ENCODE data around the gene TLR6. TPM values are rescaled to one million over a fixed set of nuclear protein-coding genes. Genes with fewer than 3 reads are reported as not detected.

TLR6 gene
- total RNA-seq, 1 donor from 2014 or later: not detected

DNA sequence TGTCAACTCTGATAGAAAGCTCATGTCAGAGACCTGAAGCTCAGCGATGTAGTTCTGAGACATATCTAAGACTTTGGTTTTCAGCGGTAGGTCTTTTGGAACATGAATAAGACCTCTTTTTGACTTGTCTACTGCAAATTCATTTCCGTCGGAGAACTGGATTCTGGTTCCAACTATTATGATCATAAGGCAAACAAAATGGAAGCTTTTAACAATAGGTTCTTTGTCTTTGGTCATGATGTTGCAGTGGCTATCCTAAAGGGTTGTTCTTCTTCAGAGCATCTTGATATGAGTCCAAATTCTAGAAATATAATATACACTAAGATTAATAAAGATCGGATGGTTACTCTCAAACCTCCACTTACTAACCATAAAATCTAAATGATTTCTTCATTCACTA, 27.4 kb downstream of the TLR6 start:
- Mint-ChIP-seq H3K9me3 (ENCODE audit: unreplicated experiment) (no peaks in the 10 kb centered on the region), H3K27me3 (ENCODE audit: unreplicated experiment) (no peaks in the 10 kb centered on the region), H3K27ac (ENCODE audit: unreplicated experiment) (no peak overlapping the region), H3K4me3 (ENCODE audit: unreplicated experiment) (no peak overlapping the region), H3K36me3 (ENCODE audit: unreplicated experiment) (no peaks in the 10 kb centered on the region), H3K4me1 (ENCODE audit: low read depth, unreplicated experiment) (no peaks in the 10 kb centered on the region)
- TF ChIP-seq, protein P1, sequence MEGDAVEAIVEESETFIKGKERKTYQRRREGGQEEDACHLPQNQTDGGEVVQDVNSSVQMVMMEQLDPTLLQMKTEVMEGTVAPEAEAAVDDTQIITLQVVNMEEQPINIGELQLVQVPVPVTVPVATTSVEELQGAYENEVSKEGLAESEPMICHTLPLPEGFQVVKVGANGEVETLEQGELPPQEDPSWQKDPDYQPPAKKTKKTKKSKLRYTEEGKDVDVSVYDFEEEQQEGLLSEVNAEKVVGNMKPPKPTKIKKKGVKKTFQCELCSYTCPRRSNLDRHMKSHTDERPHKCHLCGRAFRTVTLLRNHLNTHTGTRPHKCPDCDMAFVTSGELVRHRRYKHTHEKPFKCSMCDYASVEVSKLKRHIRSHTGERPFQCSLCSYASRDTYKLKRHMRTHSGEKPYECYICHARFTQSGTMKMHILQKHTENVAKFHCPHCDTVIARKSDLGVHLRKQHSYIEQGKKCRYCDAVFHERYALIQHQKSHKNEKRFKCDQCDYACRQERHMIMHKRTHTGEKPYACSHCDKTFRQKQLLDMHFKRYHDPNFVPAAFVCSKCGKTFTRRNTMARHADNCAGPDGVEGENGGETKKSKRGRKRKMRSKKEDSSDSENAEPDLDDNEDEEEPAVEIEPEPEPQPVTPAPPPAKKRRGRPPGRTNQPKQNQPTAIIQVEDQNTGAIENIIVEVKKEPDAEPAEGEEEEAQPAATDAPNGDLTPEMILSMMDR (IDR thresholded peaks at IDR 0.05; ENCODE audit: partially characterized antibody, unreplicated experiment): no peak
- DNase-seq: no peak

DNA sequence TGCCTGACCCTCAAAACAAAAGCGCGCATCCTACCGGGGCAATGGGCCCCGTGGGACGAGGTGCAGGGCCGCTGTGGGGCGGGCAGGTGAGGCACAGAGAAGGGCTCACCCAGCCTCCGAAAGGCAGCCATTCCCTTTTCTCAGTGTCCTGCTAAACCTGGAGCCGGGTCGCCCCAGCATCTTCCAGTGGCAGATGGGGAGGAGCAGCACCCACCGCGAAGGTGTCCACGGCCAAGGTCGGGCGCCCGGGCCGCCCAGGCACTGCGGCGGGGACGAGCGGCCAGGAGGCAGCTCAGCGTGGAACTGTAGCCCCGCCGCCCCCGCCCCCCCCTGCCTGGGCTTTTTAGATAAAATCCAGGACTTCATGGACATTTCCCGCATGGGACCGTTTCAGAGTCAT, 32.9 kb downstream of the TLR6 start:
- Mint-ChIP-seq H3K9me3 (ENCODE audit: unreplicated experiment) (no peaks in the 10 kb centered on the region), H3K27me3 (ENCODE audit: unreplicated experiment) (no peaks in the 10 kb centered on the region), H3K4me1 (ENCODE audit: low read depth, unreplicated experiment) (no peaks in the 10 kb centered on the region)

DNA sequence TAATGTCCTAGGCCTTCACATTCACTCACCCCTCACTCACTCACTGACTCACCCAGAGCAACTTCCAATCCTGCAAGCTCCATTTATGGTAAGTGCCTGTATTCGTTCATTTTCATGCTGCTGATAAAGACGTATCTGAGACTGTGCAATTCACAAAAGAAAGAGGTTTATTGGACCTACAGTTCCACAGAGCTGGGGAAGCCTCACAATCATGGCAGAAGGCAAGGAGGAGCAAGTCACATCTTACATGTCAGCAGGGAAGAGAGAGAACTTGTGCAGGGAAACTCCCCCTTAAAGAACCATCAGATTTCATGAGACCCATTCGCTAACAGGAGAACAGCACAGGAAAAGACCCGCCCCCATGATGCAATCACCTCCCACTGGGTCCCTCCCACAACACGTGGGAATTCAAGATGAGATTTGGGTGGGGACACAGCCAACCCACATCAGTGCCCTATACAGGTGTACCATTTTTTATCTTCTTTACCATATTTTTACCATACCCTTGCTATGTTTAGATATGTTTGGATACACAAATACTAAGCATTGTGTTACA, 33.8 kb downstream of the TLR6 start:
- Mint-ChIP-seq H3K4me3 (ENCODE audit: unreplicated experiment) (no peak overlapping the region), H3K27me3 (ENCODE audit: unreplicated experiment) (no peaks in the 10 kb centered on the region), H3K36me3 (ENCODE audit: unreplicated experiment) (peaks cover 4% of the 10 kb centered on the region), H3K9me3 (ENCODE audit: unreplicated experiment) (no peaks in the 10 kb centered on the region), H3K27ac (ENCODE audit: unreplicated experiment) (no peak overlapping the region), H3K4me1 (ENCODE audit: low read depth, unreplicated experiment) (no peaks in the 10 kb centered on the region)
- TF ChIP-seq, protein P1 (IDR thresholded peaks at IDR 0.05; ENCODE audit: partially characterized antibody, unreplicated experiment): no peak
- DNase-seq: no peak

More for the DNA sequence above, 32.9 kb downstream of the TLR6 start:
- DNase-seq: no peak
- TF ChIP-seq, protein P1 (IDR thresholded peaks at IDR 0.05; ENCODE audit: partially characterized antibody, unreplicated experiment): no peak
- Mint-ChIP-seq H3K36me3 (ENCODE audit: unreplicated experiment) (peaks cover 4% of the 10 kb centered on the region), H3K27ac (ENCODE audit: unreplicated experiment) (no peak overlapping the region), H3K4me3 (ENCODE audit: unreplicated experiment) (no peak overlapping the region)

DNA sequence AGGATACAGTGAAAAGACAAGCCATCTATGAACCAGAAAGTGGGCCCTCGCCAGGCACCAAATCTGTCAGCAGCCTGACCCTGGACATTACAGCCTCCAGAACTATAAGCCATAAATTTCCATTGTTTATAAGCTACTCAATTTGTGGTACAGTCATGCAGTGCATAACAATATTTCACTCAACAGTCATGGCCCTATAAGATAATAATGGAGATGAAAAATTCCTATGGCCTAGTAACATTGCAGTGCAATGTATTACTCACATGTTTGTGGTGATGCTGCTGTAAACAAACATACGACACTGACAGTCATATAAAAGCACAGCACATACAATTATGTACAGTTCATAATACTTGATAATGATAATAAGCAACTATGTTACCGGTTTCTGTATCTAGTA, 34.9 kb downstream of the TLR6 start:
- Mint-ChIP-seq H3K36me3 (ENCODE audit: unreplicated experiment) (peaks cover 4% of the 10 kb centered on the region), H3K9me3 (ENCODE audit: unreplicated experiment) (no peaks in the 10 kb centered on the region), H3K27ac (ENCODE audit: unreplicated experiment) (no peak overlapping the region), H3K27me3 (ENCODE audit: unreplicated experiment) (no peaks in the 10 kb centered on the region), H3K4me3 (ENCODE audit: unreplicated experiment) (no peak overlapping the region), H3K4me1 (ENCODE audit: low read depth, unreplicated experiment) (no peaks in the 10 kb centered on the region)
- no peak for DNase-seq
- TF ChIP-seq, protein P1 (IDR thresholded peaks at IDR 0.05; ENCODE audit: partially characterized antibody, unreplicated experiment): no peak

DNA sequence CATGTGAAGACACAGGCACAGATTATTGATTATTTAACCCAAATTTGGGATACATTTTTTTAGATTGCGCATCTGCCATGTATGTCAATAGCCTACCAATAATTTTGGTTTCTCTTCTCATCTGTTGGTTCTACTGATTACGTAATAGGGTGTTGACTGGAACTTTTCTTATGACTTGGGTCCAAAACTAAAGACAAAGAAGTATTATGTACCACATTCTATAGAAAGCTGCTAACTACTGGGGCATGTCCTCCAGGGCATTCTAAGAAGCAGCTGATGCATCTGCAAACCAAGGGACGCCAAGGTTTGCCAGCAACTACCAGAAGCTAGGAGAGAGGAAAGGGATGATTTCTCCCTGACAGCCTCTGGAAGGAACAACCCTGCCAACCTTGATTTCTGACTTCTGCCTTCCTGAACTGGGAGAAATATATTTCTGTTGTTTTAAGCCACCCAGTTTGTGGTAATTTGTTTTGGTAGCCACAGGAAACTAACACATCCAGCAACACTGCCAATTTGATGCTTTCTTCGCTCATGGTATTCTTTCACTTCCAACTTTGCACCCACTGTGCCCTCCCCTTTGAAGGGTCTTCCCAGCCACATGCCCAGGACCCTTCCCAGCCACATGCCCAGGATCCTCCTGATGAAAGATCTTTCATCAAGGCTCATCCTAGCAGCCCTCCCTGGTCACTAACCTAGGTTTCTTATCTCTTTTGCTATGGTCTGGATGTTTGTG, 36.1 kb downstream of the TLR6 start:
- Mint-ChIP-seq H3K9me3 (ENCODE audit: unreplicated experiment) (peaks cover 2% of the 10 kb centered on the region), H3K36me3 (ENCODE audit: unreplicated experiment) (peaks cover 7% of the 10 kb centered on the region), H3K4me3 (ENCODE audit: unreplicated experiment) (no peak overlapping the region), H3K4me1 (ENCODE audit: low read depth, unreplicated experiment) (no peaks in the 10 kb centered on the region), H3K27ac (ENCODE audit: unreplicated experiment) (no peak overlapping the region), H3K27me3 (ENCODE audit: unreplicated experiment) (no peaks in the 10 kb centered on the region)
- DNase-seq: no peak
- TF ChIP-seq, protein P1 (IDR thresholded peaks at IDR 0.05; ENCODE audit: partially characterized antibody, unreplicated experiment): no peak

Data from glutamatergic neuron (in vitro differentiated cells).